A549 (cell line): ENCODE data around the gene CUL7. TPM values are rescaled to one million over a fixed set of nuclear protein-coding genes. Genes with fewer than 3 reads are reported as not detected.

ENCODE experiments used
- ATAC-seq, 2 experiments: fragments of 200-7000 bp in 1 of 2; fragments of >200 bp in 1 of 2; cut with Nextera tagmentation in 1 of 2; cut with Tn5 transposase in 1 of 2; 3 replicates each; pipeline versions ENCODE4 v1.8.0 to v1.9.1; 2018 to 2020; ENCODE audit warnings: mild to moderate bottlenecking in 1 of 2, moderate library complexity in 1 of 2
- CTCF ChIA-PET: fragments of 300-600 bp; sonication (Branson Sonifier 250); formaldehyde crosslinking; extraction: SDS; loops from one replicate; lab custom pipeline; 2021; ENCODE audit warnings: antibody characterized with exemption, inconsistent platforms; lab: Yijun Ruan, JAX
- POLR2A ChIA-PET: fragments of 350-600 bp; formaldehyde crosslinking; extraction: SDS; loops from one replicate; lab custom pipeline; 2021; ENCODE audit warnings: antibody characterized with exemption, inconsistent platforms; lab: Yijun Ruan, JAX
- DNase-seq, 2 experiments: peaks; one replicate each; pipeline versions ENCODE4 v3.0.0 to v3.0.0-alpha.2; 2011 to 2016; ENCODE audit warnings: low read depth in 1 of 2, low spot score in 1 of 2
- FAIRE-seq: peaks from 2 replicates; lab custom pipeline; 2011; peaks lifted over from hg19 to GRCh38; lab: Jason Lieb, UNC
- H3K27ac ChIP-seq, 2 experiments: fragments of >200 bp; sonication (Bioruptor Twin); formaldehyde crosslinking; 3 replicates each; pipeline ENCODE4 v1.5.1; 2016 to 2017
- H3K4me1 ChIP-seq: fragments of >200 bp; sonication (Bioruptor Twin); formaldehyde crosslinking; 3 replicates; pipeline ENCODE4 v1.6.1; 2016
- H3K4me2 ChIP-seq: fragments of >200 bp; sonication (Bioruptor Twin); formaldehyde crosslinking; 3 replicates; pipeline ENCODE4 v1.6.1; 2016
- H3K4me3 ChIP-seq: fragments of >200 bp; sonication (Bioruptor Twin); formaldehyde crosslinking; 3 replicates; pipeline ENCODE4 v1.5.1; 2016
- H3K9me3 ChIP-seq: fragments of >200 bp; sonication (Bioruptor Twin); formaldehyde crosslinking; 3 replicates; pipeline ENCODE4 v1.6.1; 2016
- CBX2 ChIP-seq: fragments of 200-600 bp; sonication (generic); IDR thresholded peaks from 2 replicates; pipeline ENCODE4 v1.6.1; 2016; ENCODE audit warnings: low read depth, mild to moderate bottlenecking, borderline replicate concordance
- CHD2 ChIP-seq: fragments of 150-350 bp; IDR thresholded peaks from 2 replicates; pipeline ENCODE4 v1.6.1; 2014; ENCODE audit warnings: low read length; ENCODE audit not compliant: partially characterized antibody
- CHD4 ChIP-seq: fragments of 200-600 bp; sonication (generic); IDR thresholded peaks from 2 replicates; pipeline ENCODE4 v1.6.1; 2016; ENCODE audit warnings: antibody characterized with exemption, mild to moderate bottlenecking, borderline replicate concordance
- EHF ChIP-seq: fragments of 250-450 bp; sonication (Bioruptor Pico); IDR thresholded peaks from 2 replicates; pipeline ENCODE4 v1.5.0; 2020; ENCODE audit warnings: mild to moderate bottlenecking
- EHMT2 ChIP-seq: fragments of 200-600 bp; sonication (generic); IDR thresholded peaks from 2 replicates; pipeline ENCODE4 v1.6.1; 2016; ENCODE audit warnings: antibody characterized with exemption, low read depth, mild to moderate bottlenecking, moderate library complexity
- FOSB ChIP-seq: fragments of 250-450 bp; sonication (Bioruptor Pico); IDR thresholded peaks from 2 replicates; pipeline ENCODE4 v1.5.0; 2020; ENCODE audit warnings: mild to moderate bottlenecking, moderate library complexity
- FOSL2 ChIP-seq, 2 experiments: fragments of 450-650 bp in 1 of 2; fragments of >200 bp in 1 of 2; sonication (Bioruptor Twin) in 1 of 2; formaldehyde crosslinking; IDR thresholded peaks; 2 replicates each; pipeline versions ENCODE4 v1.5.0 to v1.6.1; 2016 to 2020; ENCODE audit warnings: mild to moderate bottlenecking in 1 of 2, moderate library complexity in 1 of 2
- HES2 ChIP-seq: fragments of >200 bp; sonication (Bioruptor Twin); formaldehyde crosslinking; IDR thresholded peaks from 2 replicates; pipeline ENCODE4 v1.6.1; 2016
- HEYL ChIP-seq: fragments of 250-450 bp; sonication (Bioruptor Pico); IDR thresholded peaks from 2 replicates; pipeline ENCODE4 v1.8.0; 2021; ENCODE audit warnings: mild to moderate bottlenecking, moderate library complexity
- HMGXB4 ChIP-seq: fragments of 250-450 bp; sonication (Bioruptor Pico); IDR thresholded peaks from 2 replicates; pipeline ENCODE4 v1.5.0; 2021; ENCODE audit warnings: mild to moderate bottlenecking, moderate library complexity, borderline replicate concordance
- JUN ChIP-seq, 2 experiments: fragments of >200 bp; sonication (Bioruptor Twin); formaldehyde crosslinking; IDR thresholded peaks; 2 replicates in 1 of 2; 3 replicates in 1 of 2; pipeline ENCODE4 v1.6.1; 2016 to 2017
- KDM1A ChIP-seq: fragments of 200-600 bp; sonication (generic); IDR thresholded peaks from 2 replicates; pipeline ENCODE4 v1.6.1; 2016; ENCODE audit warnings: low read depth, mild to moderate bottlenecking
- KDM5A ChIP-seq: fragments of 200-600 bp; sonication (generic); IDR thresholded peaks from 2 replicates; pipeline ENCODE4 v1.6.1; 2016; ENCODE audit warnings: antibody characterized with exemption, mild to moderate bottlenecking
- POLR2A ChIP-seq: IDR thresholded peaks from 2 replicates; pipeline ENCODE4 v1.6.1; 2012; ENCODE audit warnings: mild to moderate bottlenecking, low read length
- POLR2AphosphoS2 ChIP-seq: conservative IDR thresholded peaks from 2 replicates; pipeline ENCODE4 v1.6.1; 2012; ENCODE audit warnings: low read length, improper control_type of control experiment, inconsistent platforms
- RFX5 ChIP-seq: fragments of 450-650 bp; IDR thresholded peaks from 2 replicates; pipeline ENCODE4 v1.7.1; 2014; ENCODE audit warnings: antibody characterized with exemption, mild to moderate bottlenecking, moderate library complexity
- TP53 ChIP-seq: fragments of 250-450 bp; sonication (Bioruptor Pico); IDR thresholded peaks from 2 replicates; pipeline ENCODE4 v1.5.0; 2021; ENCODE audit warnings: mild to moderate bottlenecking, moderate library complexity
- ZFP36 ChIP-seq: fragments of 450-650 bp; IDR thresholded peaks from 2 replicates; pipeline ENCODE4 v1.6.1; 2014; ENCODE audit warnings: borderline replicate concordance; ENCODE audit not compliant: partially characterized antibody
- ZSCAN20 ChIP-seq: fragments of 250-450 bp; sonication (Bioruptor Pico); IDR thresholded peaks from 2 replicates; pipeline ENCODE4 v1.8.0; 2022; ENCODE audit warnings: mild to moderate bottlenecking, moderate library complexity
- WGBS: methylation state at CpG from one replicate; pipeline ENCODE4 v1.1.6; 2017; ENCODE audit errors: missing lambda C conversion rate; 5-methylcytosine and 5-hydroxymethylcytosine counted together
- polyA plus RNA-seq, 4 experiments: library from polyadenylated mRNA; depleted of rRNA in 3 of 4; stranded (reverse); fragments of >200 nt; fragmentation: RNase III in 1 of 4; extraction: RNeasy Plus Mini Kit Qiagen cat#74134 plus additional on column Dnase treatment in 1 of 4; gene quantifications; 2 replicates in 3 of 4; 3 replicates in 1 of 4; pipeline ENCODE4 v1.2.3, GENCODE V29; 2011 to 2017
- TF ChIP-seq, protein P1 (sequence below): IDR thresholded peaks from 2 replicates; pipeline ENCODE4 v1.6.1; 2012
- TF ChIP-seq, protein P2 (sequence below): fragments of 200-600 bp; sonication (generic); IDR thresholded peaks from 2 replicates; pipeline ENCODE4 v1.6.1; 2016; ENCODE audit warnings: antibody characterized with exemption, mild to moderate bottlenecking, moderate library complexity

CUL7 gene
- polyA plus RNA-seq, 2 of the 4 experiments (the other 2 are of a cell fraction), result 10.0 to 12.1 TPM

DNA sequence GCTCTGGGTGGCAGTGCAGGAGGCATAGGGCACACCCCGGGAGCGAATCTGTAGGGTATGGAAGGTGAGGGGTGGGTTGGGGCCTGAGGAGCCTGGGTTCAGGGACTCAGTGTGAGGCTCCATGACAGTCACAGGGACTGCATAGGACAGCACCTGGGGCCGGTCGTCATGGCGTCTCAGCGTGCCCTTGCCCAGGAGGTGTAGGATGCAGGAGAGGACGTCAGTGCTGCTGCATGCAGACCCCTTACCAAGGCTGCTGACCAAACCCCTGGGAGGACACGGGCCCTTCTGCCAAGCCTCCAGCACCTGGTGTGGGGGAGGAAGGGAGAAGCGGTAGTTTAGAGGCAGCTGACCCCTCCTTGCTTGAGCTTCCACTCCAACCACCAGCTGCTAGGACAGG lies 15.9 kb downstream of the CUL7 start (continued):
- no peak for TF ChIP-seq HES2

GRCh38 chr6:43037197-43037596 lies 16.5 kb downstream of the CUL7 start:
- WGBS, result 84% methylated on average over 5 of the region's 5 CpGs
- H3K4me1 ChIP-seq, result no peaks in the 10 kb centered on the region
- FAIRE-seq, result no peak
- no peak overlapping the region for H3K4me3 ChIP-seq
- CTCF ChIA-PET, result interaction anchor here (1.5 to 2.2 kb wide), 2 partner anchors 106 kb away, joined by 3 to 8 read pairs; no protein-coding TSS in a partner anchor
- no peak overlapping the region for H3K27ac ChIP-seq
- ATAC-seq, result no peak
- H3K9me3 ChIP-seq, result no peaks in the 10 kb centered on the region
- no peak overlapping the region for H3K4me2 ChIP-seq
- no peak for DNase-seq
- TF ChIP-seq KDM5A (no peak), JUN (IDR thresholded peaks at IDR 0.05) (no peak), ZFP36 (no peak), CBX2 (no peak), HMGXB4 (CRISPR knock-in tag) (no peak), HEYL (CRISPR knock-in tag) (no peak), FOSB (CRISPR knock-in tag) (no peak), ZSCAN20 (no peak), EHF (CRISPR knock-in tag) (no peak), FOSL2 (IDR thresholded peaks at IDR 0.05) (no peak), FOSL2 (CRISPR knock-in tag; IDR thresholded peaks at IDR 0.05) (no peak), POLR2AphosphoS2 (no peak), RFX5 (no peak), CHD2 (no peak), TP53 (CRISPR knock-in tag) (no peak), CHD4 (no peak)
- TF ChIP-seq, protein P1, sequence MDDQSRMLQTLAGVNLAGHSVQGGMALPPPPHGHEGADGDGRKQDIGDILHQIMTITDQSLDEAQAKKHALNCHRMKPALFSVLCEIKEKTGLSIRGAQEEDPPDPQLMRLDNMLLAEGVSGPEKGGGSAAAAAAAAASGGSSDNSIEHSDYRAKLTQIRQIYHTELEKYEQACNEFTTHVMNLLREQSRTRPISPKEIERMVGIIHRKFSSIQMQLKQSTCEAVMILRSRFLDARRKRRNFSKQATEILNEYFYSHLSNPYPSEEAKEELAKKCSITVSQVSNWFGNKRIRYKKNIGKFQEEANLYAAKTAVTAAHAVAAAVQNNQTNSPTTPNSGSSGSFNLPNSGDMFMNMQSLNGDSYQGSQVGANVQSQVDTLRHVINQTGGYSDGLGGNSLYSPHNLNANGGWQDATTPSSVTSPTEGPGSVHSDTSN, result no peak
- TF ChIP-seq, all 56 proteins: peak for 0
- POLR2A ChIA-PET, result no interaction called here

DNA sequence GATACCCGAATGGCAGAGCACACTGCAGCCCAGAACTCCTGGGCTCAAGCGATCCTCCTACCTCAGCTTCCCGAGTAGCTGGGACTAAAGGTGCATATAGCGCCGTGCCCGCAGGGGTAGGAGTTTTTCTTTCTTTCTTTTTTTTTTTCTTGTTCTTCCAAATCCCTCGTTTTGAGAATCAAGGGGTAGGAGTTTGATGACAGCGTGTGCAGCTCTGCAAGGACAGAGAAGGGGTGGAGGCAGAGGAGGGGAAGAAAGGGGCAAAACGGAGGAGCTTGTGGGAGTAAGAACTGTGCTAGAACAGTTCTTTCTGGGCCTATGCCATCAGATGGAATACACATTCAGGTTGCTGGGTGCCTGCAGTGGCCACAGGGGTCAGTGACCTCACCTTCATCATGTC lies 16.9 kb downstream of the CUL7 start:
- 93% methylated on average over 9 of the region's 9 CpGs for WGBS
- POLR2A ChIA-PET, result no interaction called here

GRCh38 chr6:43035495-43036194 lies 18.0 kb downstream of the CUL7 start:
- no peaks in the 10 kb centered on the region for H3K4me1 ChIP-seq
- TF ChIP-seq, protein P2, sequence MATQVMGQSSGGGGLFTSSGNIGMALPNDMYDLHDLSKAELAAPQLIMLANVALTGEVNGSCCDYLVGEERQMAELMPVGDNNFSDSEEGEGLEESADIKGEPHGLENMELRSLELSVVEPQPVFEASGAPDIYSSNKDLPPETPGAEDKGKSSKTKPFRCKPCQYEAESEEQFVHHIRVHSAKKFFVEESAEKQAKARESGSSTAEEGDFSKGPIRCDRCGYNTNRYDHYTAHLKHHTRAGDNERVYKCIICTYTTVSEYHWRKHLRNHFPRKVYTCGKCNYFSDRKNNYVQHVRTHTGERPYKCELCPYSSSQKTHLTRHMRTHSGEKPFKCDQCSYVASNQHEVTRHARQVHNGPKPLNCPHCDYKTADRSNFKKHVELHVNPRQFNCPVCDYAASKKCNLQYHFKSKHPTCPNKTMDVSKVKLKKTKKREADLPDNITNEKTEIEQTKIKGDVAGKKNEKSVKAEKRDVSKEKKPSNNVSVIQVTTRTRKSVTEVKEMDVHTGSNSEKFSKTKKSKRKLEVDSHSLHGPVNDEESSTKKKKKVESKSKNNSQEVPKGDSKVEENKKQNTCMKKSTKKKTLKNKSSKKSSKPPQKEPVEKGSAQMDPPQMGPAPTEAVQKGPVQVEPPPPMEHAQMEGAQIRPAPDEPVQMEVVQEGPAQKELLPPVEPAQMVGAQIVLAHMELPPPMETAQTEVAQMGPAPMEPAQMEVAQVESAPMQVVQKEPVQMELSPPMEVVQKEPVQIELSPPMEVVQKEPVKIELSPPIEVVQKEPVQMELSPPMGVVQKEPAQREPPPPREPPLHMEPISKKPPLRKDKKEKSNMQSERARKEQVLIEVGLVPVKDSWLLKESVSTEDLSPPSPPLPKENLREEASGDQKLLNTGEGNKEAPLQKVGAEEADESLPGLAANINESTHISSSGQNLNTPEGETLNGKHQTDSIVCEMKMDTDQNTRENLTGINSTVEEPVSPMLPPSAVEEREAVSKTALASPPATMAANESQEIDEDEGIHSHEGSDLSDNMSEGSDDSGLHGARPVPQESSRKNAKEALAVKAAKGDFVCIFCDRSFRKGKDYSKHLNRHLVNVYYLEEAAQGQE, result no peak
- no peak for TF ChIP-seq KDM1A
- TF ChIP-seq EHMT2, result no peak
- H3K4me3 ChIP-seq, result no peak overlapping the region
- H3K9me3 ChIP-seq, result no peaks in the 10 kb centered on the region
- no peak overlapping the region for H3K4me2 ChIP-seq
- no peak for DNase-seq
- CTCF ChIA-PET, result interaction anchor here (0.7 to 2.2 kb wide), 3 partner anchors 20 to 108 kb away, joined by 3 to 8 read pairs (median 3); no protein-coding TSS in a partner anchor
- no peak for ATAC-seq
- FAIRE-seq, result no peak
- WGBS, result 95% methylated on average over 4 of the region's 4 CpGs
- POLR2A ChIA-PET, result no interaction called here
- H3K27ac ChIP-seq, result no peak overlapping the region

More for the DNA sequence above, 16.9 kb downstream of the CUL7 start:
- H3K9me3 ChIP-seq, result no peaks in the 10 kb centered on the region
- H3K4me1 ChIP-seq, result no peaks in the 10 kb centered on the region
- DNase-seq, result no peak
- no peak for ATAC-seq
- H3K4me3 ChIP-seq, result no peak overlapping the region
- CTCF ChIA-PET, result interaction anchor here (2.2 kb wide), 1 partner anchor 107 kb away, joined by 8 read pairs; no protein-coding TSS in a partner anchor
- FAIRE-seq, result no peak
- no peak overlapping the region for H3K27ac ChIP-seq
- TF ChIP-seq POLR2A, result no peak
- no peak overlapping the region for H3K4me2 ChIP-seq
